AG09309 (cell line): Measurements from ENCODE around the gene HOXC13.

Experiments
- DNase-seq: peaks from one replicate; pipeline ENCODE4 v3.0.0-alpha.2; 2010; ENCODE audit warnings: low read depth
- H3K4me3 ChIP-seq: 2 replicates; pipeline ENCODE4 v1.5.1; 2011; ENCODE audit warnings: mild to moderate bottlenecking, low read depth, low read length, moderate library complexity; ENCODE audit not compliant: control insufficient read depth
- TF ChIP-seq, protein P1 (sequence below): IDR thresholded peaks from 2 replicates; pipeline ENCODE4 v1.5.1; 2011; ENCODE audit warnings: mild to moderate bottlenecking, low read depth, low read length, inconsistent platforms; ENCODE audit not compliant: insufficient read depth, control insufficient read depth; ENCODE audit errors: missing control alignments

Gene HOXC13

DNA sequence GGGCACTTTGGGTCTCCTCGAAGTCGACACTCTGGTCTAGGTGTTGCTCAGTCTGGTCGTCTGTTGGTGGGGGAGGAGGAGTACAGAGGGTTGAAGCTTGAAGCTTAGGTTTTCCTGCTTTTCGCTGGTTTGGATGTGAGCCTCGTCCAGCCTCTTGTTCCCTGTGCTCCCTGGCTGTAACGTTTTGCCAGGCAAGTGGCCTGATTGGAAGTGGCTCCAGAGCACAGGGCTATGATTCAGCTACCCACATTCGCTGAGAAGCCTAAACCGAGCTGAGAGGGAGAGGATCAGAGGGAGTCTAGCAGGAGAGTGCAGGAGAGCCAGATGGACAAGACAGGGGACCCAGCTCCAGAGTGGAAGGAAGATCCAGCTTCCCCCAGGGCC is 52.4 kb downstream of the HOXC13 start:
- DNase-seq, result no peak
- TF ChIP-seq, protein P1, sequence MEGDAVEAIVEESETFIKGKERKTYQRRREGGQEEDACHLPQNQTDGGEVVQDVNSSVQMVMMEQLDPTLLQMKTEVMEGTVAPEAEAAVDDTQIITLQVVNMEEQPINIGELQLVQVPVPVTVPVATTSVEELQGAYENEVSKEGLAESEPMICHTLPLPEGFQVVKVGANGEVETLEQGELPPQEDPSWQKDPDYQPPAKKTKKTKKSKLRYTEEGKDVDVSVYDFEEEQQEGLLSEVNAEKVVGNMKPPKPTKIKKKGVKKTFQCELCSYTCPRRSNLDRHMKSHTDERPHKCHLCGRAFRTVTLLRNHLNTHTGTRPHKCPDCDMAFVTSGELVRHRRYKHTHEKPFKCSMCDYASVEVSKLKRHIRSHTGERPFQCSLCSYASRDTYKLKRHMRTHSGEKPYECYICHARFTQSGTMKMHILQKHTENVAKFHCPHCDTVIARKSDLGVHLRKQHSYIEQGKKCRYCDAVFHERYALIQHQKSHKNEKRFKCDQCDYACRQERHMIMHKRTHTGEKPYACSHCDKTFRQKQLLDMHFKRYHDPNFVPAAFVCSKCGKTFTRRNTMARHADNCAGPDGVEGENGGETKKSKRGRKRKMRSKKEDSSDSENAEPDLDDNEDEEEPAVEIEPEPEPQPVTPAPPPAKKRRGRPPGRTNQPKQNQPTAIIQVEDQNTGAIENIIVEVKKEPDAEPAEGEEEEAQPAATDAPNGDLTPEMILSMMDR, result no peak
- peak overlapping the region; percentile 25 for H3K4me3 ChIP-seq

DNA sequence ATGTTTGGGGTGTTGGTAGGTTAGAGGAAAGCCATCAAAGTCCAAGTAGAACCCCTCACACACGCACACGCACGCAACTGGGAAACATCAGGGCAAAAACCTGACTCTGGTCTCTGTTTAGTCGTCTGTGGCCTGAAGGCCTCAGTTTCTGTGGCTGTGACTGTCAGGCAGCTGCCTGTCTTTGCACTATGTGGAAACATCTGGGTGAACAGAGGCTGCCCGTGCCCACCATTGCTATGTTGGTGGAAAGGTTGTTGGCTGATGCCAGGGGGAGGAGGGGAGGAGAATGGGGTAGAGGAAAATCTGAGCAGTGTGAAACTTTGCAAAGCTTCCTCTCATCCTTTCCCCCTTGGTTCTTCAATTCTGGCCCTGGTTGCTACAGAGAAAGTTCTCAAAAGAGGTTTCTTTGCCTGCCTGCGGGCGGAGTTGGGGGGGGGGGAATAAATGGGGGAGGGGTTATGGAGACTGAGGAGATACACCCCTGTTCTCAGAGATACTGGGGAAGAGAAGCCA is 53.8 kb downstream of the HOXC13 start:
- TF ChIP-seq, protein P1, result no peak
- no peak overlapping the region for H3K4me3 ChIP-seq
- no peak for DNase-seq

DNA sequence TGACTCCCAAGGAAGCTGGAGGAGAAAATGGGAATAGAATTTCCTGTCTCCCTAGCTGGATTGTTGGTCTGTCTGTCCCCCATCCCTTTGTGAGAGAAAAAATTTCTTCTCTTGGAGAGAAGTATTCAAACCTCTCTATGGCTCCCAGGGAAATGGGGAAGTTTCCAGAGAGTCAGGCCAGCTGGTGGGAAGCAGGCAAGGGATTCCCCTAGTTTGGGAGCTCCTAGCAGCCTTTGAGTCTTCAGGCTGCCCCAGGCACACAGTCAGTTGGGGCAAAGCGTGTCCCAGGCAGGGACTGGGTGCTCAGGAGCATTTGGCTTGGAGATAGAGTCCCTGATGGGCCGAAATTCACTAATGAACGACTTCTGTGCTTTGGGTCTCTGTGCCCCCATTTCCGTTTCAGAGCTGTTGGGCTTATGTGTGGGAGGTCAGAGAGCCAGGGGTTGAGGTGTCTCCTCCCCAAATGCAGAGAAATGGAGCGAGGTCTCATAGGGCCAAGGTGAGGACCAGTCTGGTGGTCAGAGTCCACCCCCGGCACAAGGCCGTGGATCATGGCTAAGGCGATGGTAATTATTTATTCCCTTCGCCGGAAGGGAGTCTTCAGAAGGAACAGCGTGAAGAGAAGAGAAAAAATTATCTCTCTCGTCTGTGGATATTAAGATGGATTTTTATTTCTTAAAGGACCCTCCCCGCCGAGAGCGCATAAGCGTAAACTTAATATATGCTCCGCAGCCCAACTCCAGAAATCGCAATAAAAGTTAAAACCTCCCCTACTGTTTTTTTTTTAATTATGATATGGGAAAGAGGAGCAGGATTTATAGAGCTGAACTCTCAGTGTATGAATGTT is 54.8 kb downstream of the HOXC13 start:
- no peak overlapping the region for H3K4me3 ChIP-seq
- DNase-seq, result no peak
- TF ChIP-seq, protein P1, result no peak

DNA sequence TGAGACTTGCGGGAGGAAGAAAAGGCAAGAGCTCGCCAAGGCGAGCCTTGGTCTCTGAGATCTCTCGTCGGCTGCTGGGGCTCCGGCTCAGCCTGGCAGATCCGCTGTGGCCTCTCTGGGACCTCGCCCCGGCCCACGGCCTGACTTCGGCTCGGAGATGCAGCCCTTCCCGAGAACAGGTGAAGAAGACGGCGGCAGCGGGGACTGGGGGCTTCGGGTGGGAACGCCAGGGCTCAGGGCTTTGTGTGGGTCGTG is 55.3 kb downstream of the HOXC13 start:
- DNase-seq, result no peak
- TF ChIP-seq, protein P1, result no peak
- no peak overlapping the region for H3K4me3 ChIP-seq

DNA sequence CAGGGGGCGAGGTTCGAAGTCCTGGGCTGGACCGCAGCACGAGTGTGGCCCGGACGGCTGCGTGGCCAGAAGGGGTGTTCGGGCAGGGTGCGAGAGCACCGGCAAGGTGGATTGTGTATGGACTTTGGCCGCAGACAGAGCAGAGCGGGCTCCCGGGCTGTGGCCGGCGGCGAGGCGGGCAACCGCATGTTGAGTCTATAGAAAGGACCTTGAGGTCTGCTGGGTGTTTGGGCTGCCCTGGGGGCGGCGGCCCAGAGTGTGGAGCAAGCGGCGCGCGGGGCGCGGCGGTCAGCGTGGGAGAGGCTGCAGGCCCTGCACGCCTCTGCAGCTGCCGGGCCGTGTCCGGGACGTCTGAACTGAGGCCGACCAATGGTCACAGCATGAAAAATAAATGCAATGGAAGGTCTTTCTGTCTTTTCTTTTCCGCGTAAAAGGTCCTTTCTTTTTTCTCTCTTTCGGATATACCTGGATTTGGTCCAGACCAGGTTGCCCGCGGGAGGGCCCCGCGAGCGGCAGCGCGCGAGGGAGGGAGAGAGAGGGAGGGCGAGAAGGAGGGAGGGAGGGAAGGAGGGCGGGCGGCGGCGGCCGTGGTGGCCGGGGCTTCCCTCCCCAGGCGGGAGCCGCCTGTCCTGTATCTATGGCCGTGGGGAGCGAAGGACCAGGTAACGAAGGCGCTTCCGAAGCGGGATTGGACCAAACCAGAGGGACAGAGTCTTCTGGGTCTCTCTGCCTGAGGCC is 55.8 kb downstream of the HOXC13 start:
- DNase-seq, result no peak
- TF ChIP-seq, protein P1, result no peak
- peak overlapping the region; percentile 7 for H3K4me3 ChIP-seq

DNA sequence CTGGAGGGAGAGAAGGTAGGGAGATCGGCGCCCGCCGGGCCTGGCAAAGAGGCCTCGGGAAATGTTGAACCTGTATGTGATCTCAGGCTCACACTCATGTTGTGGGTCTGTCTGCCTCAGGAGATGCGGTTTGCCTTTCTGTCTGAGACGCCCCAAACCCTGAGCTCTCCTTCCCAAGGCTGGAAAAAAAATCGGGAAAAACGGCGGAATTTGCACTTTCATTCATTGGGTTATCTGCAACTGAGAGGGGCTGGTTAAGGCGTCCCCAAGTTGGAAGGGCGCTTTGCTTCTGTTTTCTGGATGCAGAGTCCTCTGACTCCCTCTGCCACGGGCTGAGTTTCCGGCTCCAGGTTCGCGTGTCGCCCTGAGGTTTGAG is 56.4 kb downstream of the HOXC13 start:
- no peak for DNase-seq
- peak overlapping the region; percentile 7 for H3K4me3 ChIP-seq

More for the DNA sequence above, 56.4 kb downstream of the HOXC13 start:
- TF ChIP-seq, protein P1, result no peak
